HG02588 (cell line): ENCODE data around the gene RAB11B.
"Not testable (repeated sequence)": the region's sequence is repeated elsewhere in the genome, so short reads cannot be mapped to it uniquely, and the experiment has no call there.

Experiments
- ATAC-seq: cut with Tn5 transposase; IDR thresholded peaks from one replicate; pipeline ENCODE4 v1.9.1; 2021; ENCODE audit warnings: mild to moderate bottlenecking, moderate library complexity; ENCODE audit not compliant: unreplicated experiment

The RAB11B gene

DNA sequence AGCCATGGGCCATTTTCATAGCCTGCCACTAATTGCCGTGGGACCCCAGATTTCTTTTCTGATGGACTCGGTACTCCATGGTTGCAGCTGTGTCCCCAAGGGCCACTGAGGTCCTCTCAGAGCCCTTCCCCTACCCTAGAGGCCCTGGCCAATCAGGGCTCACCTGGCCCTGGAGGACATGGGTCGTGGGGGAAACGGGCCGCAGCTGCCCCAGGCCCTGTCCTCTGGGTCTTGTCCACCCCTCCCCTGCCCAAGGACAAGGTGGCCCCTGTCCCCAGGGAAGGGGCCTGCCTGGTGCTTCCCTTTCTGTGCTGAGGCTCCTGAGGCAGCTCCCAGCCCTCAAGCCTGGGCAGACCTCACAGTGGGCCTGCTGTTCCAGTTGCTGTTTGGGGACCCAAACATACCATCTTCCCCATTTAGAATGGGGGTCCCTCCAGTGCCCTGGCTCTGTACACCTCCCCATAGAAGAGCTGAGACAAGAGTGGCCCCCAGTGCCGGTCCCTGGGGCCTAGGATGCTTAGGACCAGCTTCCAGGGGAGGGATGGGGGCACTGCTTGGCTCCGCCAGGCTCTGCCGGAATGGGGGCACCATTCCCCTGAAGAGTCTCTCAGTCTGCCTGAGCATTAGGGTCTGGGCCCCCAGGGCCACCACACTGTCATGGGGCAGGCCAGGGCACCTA is 3.2 kb downstream of the RAB11B start:
- no peak for ATAC-seq

DNA sequence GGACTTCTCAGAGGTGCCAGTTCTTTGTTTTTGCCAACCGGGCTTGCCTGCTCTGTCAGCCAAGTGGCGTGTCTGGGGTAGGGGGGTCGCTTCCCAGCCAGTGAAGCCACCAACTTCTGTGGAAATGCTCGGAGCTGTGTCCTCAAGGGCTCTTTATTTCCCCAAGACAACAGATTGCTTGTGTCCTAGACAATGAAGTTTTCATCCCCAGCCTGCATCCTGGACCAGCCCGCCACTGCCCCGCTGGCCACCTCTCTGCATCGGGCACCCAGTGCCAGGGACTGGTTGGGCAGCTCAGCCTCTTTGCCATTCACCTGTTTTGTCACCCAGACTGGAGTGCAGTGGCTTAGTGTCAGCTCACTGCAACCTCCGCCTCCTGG is 3.7 kb downstream of the RAB11B start:
- no peak for ATAC-seq

- ATAC-seq = no peak
Measured at GRCh38 chr19:8395621-8396082, 5.5 kb downstream of the RAB11B start.

- no peak for ATAC-seq
Measured at GRCh38 chr19:8396185-8396562, 6.0 kb downstream of the RAB11B start.

GRCh38 chr19:8396563-8397203 is 6.5 kb downstream of the RAB11B start:
- no peak for ATAC-seq

- no peak for ATAC-seq
Measured at GRCh38 chr19:8397271-8397670, 7.1 kb downstream of the RAB11B start.

DNA sequence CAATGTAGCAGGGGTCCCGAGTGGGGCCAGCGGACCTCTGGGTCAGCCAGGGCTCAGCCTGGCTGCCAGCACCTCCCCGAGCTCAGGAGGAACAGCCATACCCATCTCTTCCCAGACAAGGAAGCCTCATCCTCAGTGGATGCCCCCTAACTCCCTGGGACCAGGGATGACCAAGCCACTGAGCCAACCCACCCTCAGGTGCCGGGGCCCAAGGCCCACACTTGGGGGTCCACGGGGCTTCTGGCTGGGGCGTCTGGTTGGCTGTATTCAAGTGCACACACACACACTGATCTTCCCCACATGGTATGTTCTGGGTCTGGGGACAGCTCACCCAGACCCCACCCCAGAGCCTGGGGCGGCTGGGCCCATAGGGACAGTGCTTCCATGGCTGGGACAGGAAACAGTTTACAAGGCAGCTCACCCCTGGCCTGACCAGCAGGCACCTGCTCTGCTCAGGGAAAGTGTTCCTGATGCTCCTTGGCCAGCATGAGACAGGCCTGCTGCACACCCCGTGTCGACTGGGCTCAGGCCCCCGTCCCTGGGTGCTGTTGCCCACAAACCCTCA is 7.7 kb downstream of the RAB11B start:
- no peak for ATAC-seq

DNA sequence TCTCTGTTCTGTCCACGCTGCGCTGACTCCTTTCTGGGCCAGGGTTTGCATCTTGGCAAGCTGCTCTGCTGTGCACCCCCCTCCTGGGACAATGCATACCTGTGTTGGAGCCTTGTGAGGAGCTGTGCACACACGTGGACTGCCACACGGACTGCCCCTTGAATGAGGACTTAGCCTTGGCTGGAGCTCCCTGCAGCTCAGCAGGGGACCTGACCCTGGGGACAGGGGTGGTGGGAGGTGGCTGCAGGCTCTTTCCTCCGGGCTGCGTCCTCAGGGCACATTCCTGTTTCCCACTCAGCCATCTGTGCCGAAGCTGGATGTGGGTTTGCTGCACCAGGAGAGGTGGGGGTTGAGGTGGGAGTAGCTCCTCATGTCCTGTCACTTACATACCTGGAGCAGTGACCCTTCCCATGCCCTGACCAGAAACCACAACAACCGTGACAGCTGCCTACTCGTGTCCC is 8.2 kb downstream of the RAB11B start:
- no peak for ATAC-seq

DNA sequence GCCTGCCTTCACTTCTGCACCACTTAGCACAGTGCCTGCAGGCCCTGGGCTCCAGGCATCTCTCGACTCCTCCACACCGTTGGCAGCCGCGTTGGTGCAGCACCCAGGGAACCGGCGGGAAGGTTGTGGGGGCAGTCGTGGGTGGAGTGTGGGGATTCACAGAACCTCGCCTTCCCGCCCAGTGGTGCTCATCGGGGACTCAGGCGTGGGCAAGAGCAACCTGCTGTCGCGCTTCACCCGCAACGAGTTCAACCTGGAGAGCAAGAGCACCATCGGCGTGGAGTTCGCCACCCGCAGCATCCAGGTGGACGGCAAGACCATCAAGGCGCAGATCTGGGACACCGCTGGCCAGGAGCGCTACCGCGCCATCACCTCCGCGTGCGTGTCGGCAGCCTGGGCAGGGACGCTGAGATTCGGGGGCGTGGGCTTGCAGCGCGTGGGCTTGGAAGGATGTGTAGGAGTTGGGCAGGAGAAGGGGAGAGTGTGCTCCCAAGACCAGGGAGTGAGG is 9.6 kb downstream of the RAB11B start:
- no peak for ATAC-seq

DNA sequence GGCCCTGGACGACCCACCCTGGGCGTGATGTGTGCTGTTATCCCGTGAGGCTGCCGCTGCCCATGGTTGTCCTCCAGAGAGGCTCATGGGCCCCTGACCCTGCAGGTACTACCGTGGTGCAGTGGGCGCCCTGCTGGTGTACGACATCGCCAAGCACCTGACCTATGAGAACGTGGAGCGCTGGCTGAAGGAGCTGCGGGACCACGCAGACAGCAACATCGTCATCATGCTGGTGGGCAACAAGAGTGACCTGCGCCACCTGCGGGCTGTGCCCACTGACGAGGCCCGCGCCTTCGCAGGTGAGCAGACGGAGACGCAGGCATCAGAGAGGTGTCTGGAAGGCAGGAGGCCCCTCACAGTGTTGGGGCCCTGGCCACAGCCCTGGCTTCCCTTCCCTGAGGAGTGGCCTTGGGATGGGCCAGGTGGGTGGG is 11.8 kb downstream of the RAB11B start:
- no peak for ATAC-seq

DNA sequence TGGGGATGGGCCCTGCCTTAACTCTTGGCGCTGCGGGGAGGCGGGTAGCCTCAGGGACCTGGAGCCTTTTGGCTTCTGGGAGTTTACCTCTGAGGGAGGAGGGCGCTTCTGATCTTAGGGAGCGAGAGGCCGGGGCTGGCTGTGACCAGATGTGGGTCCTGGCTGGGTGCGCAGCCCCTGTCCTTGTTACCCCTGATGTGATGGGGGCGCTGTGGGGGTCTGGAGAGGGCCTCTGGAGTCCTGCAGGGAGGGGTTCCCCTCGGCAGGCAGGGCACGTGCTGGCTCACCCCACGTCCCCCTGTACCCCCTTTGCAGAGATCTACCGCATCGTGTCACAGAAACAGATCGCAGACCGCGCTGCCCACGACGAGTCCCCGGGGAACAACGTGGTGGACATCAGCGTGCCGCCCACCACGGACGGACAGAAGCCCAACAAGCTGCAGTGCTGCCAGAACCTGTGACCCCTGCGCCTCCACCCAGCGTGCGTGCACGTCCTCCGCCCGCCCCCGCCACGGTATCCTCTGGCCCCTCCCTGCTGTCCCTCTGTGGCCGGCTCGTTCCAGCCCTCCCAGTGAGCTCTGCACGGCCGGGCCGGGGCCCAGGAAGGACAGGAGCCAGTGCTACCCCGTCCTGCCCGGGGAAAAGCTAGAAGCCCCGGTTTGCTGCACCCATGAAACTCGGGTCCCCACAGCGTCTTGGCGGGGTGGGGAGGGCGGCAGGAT is 13.1 kb downstream of the RAB11B start:
- ATAC-seq = no peak

- no peak for ATAC-seq
Measured at GRCh38 chr19:8403820-8404109, 13.6 kb downstream of the RAB11B start.

DNA sequence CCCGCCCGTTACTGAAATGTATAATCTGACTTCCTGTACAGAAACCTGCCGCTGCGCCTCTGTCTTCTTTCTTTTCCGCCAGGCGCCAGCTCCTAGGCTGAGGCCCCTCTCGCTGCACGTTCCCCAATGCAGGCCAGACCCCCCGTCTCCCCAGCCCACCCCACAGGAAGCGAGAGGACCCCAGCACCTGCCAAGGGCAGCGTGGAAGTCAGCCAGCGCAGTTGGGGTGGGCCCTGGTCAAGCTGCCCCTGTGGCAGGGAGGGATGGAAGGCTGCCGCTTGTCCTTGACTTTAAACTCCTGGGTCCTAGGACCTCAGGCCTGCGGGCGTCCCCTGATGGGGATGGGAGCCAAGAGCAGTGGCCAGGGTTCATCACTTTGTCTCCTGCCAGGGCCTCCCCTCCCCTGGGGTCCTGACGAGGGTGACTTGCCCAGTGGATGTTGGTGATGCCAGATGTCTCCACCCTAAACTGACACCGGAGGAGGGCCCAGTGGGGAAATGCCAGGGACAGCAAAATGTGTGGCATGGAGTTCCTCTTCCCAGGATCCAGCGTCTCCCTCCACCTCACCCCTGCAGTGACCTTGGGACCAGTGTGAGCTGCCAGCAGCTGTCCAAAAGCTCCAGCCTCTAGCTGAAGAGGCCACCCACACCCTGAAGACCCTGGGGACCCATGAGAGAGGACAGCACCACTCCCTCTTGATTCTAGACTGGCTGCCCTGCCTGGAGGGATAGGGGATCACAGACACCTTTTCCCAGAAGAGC is 14.4 kb downstream of the RAB11B start:
- no peak for ATAC-seq

DNA sequence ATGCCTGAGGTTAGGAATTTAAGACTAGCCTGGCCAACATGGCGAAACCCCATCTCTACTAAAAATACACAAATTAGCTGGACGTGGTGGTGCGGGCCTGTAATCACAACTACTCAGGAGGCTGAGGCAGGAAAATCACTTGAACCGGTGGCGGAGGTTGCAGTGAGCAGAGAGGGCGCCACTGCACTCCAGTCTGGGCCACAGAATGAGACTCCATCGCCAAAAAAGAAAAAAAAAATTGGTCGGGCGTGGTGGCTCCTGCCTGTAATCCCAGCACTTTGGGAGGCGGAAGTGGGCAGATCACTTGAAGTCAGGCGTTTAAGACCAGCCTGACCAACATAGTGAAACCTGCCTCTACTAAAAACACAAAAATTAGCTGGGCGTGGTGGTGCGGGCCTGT is 20.6 kb downstream of the RAB11B start:
- ATAC-seq = not testable (repeated sequence)

- ATAC-seq = peak; percentile 99
Measured at GRCh38 chr19:8412783-8413628, 22.8 kb downstream of the RAB11B start, which contains the start of gene MARCHF2. Gene MARCHF2, plus strand, starts transcription at chr19:8413305. Its CDS starts 8,536 bp downstream, at chr19:8421841.

- ATAC-seq = no peak
Measured at GRCh38 chr19:8413629-8413995, 23.5 kb downstream of the RAB11B start.

DNA sequence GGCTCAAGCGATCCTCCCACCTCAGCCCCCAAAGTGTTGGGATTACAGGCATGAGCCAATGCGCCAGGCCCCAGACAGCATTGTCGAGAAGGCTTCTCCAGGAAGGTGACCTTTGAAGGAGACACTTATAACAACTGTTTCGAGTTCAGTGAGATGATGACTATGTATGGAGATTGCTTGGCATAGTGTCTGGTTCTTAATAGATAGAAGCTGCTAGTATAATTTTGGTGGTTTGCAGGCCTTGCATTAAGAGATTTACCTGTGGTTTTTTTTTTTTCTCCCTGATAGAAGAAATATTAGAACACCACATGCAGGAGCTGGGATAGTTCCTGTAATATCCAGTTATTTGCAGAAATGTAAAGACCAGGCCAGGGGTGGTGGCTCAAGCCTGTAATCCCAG is 26.6 kb downstream of the RAB11B start:
- ATAC-seq = no peak

GRCh38 chr19:8421484-8422461 is 31.6 kb downstream of the RAB11B start:
- ATAC-seq = no peak

GRCh38 chr19:8423817-8424223 is 33.7 kb downstream of the RAB11B start:
- no peak for ATAC-seq
